HL-60 (cell line): ENCODE results near the gene PODNL1.

Experiments
- DNase-seq, 2 experiments: peaks; one replicate each; pipeline ENCODE4 v3.0.0-alpha.2; 2010 to 2020; ENCODE audit warnings: low read depth in 1 of 2, low spot score in 1 of 2
- H3K27ac ChIP-seq: fragments of 250-450 bp; sonication (Bioruptor Pico); replicated peaks from 2 replicates; pipeline ENCODE4 v1.5.1; 2020; ENCODE audit warnings: mild to moderate bottlenecking, moderate library complexity
- H3K27me3 ChIP-seq: fragments of 250-450 bp; sonication (Bioruptor Pico); 2 replicates; pipeline ENCODE4 v1.5.1; 2021; ENCODE audit warnings: mild to moderate bottlenecking, moderate library complexity; ENCODE audit not compliant: insufficient read depth, poor library complexity, severe bottlenecking
- H3K4me3 ChIP-seq: replicated peaks from 2 replicates; pipeline ENCODE4 v1.5.1; 2011; ENCODE audit warnings: mild to moderate bottlenecking, control low read depth, low read length; ENCODE audit not compliant: insufficient read depth
- GABPA ChIP-seq: IDR thresholded peaks from 2 replicates; pipeline ENCODE4 v1.6.1; 2012; ENCODE audit warnings: low read depth
- POLR2AphosphoS5 ChIP-seq: IDR thresholded peaks from 2 replicates; pipeline ENCODE4 v1.6.1; 2012; ENCODE audit warnings: low read depth
- SPI1 ChIP-seq: IDR thresholded peaks from 2 replicates; pipeline ENCODE4 v1.6.1; 2012; ENCODE audit warnings: low read depth, mild to moderate bottlenecking, borderline replicate concordance
- TF ChIP-seq, protein P1 (sequence below): IDR thresholded peaks from one replicate; pipeline ENCODE4 v1.5.1; 2011; ENCODE audit warnings: low read length, control low read depth, inconsistent platforms; ENCODE audit not compliant: insufficient read depth
- TF ChIP-seq, protein P2 (sequence below): IDR thresholded peaks from 2 replicates; pipeline ENCODE4 v1.6.1; 2012; ENCODE audit warnings: low read depth; ENCODE audit not compliant: insufficient replicate concordance

PODNL1 gene

DNA sequence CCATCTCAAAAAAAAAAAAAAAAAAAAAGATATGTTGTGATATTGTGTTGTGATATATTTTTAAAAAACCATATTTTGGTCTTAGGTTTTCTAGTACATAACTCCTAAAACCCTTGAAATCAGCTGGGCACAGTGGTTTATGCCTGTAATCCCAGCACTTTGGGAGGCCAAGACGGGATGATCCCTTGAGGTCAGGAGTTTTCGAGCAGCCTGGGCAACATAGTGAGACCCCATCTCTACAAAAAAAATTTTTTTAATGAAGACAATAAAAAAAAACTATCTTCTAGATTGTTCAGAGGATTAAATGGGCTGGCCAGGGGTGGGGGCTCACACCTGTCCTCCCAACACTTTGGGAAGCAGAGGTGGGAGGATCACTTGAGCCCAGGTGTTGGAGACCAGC is 12.8 kb upstream of the PODNL1 start:
- no peaks in the 10 kb centered on the region for H3K27me3 ChIP-seq
- H3K4me3 ChIP-seq: no peak overlapping the region
- H3K27ac ChIP-seq: no peak overlapping the region
- TF ChIP-seq, protein P1, sequence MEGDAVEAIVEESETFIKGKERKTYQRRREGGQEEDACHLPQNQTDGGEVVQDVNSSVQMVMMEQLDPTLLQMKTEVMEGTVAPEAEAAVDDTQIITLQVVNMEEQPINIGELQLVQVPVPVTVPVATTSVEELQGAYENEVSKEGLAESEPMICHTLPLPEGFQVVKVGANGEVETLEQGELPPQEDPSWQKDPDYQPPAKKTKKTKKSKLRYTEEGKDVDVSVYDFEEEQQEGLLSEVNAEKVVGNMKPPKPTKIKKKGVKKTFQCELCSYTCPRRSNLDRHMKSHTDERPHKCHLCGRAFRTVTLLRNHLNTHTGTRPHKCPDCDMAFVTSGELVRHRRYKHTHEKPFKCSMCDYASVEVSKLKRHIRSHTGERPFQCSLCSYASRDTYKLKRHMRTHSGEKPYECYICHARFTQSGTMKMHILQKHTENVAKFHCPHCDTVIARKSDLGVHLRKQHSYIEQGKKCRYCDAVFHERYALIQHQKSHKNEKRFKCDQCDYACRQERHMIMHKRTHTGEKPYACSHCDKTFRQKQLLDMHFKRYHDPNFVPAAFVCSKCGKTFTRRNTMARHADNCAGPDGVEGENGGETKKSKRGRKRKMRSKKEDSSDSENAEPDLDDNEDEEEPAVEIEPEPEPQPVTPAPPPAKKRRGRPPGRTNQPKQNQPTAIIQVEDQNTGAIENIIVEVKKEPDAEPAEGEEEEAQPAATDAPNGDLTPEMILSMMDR: no peak
- TF ChIP-seq POLR2AphosphoS5 (no peak), GABPA (no peak)
- TF ChIP-seq, protein P2, sequence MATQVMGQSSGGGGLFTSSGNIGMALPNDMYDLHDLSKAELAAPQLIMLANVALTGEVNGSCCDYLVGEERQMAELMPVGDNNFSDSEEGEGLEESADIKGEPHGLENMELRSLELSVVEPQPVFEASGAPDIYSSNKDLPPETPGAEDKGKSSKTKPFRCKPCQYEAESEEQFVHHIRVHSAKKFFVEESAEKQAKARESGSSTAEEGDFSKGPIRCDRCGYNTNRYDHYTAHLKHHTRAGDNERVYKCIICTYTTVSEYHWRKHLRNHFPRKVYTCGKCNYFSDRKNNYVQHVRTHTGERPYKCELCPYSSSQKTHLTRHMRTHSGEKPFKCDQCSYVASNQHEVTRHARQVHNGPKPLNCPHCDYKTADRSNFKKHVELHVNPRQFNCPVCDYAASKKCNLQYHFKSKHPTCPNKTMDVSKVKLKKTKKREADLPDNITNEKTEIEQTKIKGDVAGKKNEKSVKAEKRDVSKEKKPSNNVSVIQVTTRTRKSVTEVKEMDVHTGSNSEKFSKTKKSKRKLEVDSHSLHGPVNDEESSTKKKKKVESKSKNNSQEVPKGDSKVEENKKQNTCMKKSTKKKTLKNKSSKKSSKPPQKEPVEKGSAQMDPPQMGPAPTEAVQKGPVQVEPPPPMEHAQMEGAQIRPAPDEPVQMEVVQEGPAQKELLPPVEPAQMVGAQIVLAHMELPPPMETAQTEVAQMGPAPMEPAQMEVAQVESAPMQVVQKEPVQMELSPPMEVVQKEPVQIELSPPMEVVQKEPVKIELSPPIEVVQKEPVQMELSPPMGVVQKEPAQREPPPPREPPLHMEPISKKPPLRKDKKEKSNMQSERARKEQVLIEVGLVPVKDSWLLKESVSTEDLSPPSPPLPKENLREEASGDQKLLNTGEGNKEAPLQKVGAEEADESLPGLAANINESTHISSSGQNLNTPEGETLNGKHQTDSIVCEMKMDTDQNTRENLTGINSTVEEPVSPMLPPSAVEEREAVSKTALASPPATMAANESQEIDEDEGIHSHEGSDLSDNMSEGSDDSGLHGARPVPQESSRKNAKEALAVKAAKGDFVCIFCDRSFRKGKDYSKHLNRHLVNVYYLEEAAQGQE: no peak
- DNase-seq: no peak

DNA sequence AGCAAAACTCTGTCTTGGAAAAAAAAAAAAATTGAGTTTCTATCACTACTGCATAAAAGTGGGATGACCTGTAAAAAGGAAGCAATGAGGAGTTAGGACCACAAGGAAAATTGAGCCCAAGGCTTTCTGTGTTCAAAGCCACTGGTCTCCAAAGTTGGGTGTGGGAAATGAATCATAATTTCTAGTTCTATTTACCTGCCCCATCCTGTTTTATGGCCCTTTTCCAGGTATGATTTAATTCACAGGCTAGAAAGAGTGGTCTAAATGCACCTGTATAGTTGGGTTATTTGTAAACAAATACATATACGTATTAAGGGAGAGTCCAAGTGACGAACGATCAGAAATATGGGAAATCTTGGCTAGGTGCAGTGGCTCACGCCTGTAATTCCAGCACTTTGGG is 8.2 kb upstream of the PODNL1 start:
- TF ChIP-seq POLR2AphosphoS5 (no peak), GABPA (no peak), SPI1 (no peak)
- TF ChIP-seq, protein P1: no peak
- TF ChIP-seq, protein P2: no peak
- no peak overlapping the region for H3K4me3 ChIP-seq
- H3K27me3 ChIP-seq: no peaks in the 10 kb centered on the region
- H3K27ac ChIP-seq: no peak overlapping the region
- no peak for DNase-seq

DNA sequence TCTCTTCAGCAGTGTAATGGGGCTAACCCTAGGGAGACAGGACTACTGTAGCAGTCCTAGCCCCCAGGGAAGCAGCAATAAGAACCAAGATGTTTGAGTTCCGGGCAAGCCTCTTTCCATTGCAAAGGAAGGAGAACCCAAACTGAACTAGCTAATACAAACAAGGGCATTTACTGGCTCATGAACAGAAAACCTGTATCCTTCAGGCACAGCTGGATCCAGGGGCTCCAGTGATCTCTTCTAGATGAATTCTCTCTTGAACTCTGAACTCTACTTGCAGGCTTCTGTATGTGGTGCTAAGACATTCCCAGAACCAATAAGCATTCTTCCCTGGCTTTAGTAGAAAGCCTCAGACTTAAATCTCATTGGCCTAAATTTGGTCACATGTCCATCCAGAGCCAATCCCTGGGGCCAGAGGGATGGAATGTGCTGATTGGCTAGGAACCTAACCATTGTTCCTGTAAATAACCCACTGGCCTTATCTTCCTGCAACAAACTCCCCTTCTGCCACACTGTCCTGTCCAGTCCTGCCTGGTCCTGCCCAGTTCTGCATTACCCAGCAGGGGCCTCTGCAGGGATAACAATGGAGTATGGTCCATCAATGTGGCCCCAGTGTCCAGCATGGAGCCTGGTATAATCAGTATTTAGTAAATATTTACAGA is 3.9 kb upstream of the PODNL1 start:
- DNase-seq: no peak
- no peak overlapping the region for H3K27ac ChIP-seq
- no peaks in the 10 kb centered on the region for H3K27me3 ChIP-seq
- no peak overlapping the region for H3K4me3 ChIP-seq
- TF ChIP-seq GABPA: no peak
- TF ChIP-seq, protein P2: no peak
- no peak for TF ChIP-seq SPI1
- TF ChIP-seq POLR2AphosphoS5: no peak
- TF ChIP-seq, protein P1: no peak
